HG02642 (cell line): Measurements from ENCODE around the gene PDCD2L.
"Not testable (repeated sequence)": the region's sequence is repeated elsewhere in the genome, so short reads cannot be mapped to it uniquely, and the experiment has no call there.

Experiments
- ATAC-seq: cut with Tn5 transposase; IDR thresholded peaks from one replicate; pipeline ENCODE4 v1.9.1; 2021; ENCODE audit warnings: mild to moderate bottlenecking; ENCODE audit not compliant: unreplicated experiment, poor library complexity

The PDCD2L gene

DNA sequence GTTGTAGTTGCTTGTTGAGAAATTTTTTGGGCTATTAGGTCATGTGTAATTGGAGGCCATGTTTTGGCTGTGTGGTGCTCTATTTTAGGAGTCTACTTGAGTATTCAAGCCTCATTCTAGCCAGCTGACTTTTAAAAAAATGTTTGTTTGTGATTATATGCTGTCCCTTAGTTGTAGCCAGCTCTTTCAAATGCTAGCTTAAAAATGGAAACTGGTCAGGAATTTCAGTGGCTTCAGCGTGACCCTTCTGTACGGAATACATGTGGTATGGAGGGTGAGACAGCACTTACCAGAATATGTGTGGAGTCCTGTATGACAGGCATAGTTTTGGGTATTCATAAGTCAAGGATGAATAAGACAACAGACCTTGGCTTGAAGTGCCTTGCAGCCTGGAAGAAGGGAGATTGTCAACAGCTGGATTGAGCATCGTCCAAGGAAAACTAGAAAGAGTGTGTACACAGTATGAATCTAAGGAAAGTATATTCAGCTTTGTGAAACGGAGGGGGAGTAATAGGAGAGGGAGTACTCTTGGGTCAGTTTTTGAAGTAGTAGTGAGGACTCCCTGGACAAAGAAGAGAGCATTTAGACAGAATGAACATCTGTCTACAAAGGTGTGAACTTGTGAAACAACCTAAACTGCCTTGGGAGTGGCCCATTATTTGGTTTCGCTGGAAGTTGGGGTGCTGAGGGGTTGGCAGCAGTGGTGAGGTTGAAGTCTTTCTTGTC is 57.3 kb downstream of the PDCD2L start:
- ATAC-seq, result no peak

DNA sequence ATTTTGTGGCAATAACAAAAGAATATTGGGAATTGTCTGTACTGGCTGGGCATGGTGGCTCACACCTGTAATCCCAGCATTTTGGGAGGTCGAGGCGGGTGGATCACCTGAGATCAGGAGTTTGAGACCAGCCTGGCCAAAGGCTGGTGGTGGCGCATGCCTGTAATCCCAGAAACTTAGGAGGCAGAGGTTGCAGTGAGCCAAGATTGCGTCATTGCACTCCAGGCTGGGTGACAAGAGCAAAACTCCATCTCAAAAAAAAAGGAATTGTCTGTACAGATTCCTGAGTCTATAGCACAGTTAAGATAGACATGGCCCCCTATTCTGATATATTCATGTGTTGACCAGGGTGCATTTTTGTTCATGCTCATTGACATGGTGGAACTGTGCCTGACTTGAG is 60.6 kb downstream of the PDCD2L start:
- not testable (repeated sequence) for ATAC-seq

DNA sequence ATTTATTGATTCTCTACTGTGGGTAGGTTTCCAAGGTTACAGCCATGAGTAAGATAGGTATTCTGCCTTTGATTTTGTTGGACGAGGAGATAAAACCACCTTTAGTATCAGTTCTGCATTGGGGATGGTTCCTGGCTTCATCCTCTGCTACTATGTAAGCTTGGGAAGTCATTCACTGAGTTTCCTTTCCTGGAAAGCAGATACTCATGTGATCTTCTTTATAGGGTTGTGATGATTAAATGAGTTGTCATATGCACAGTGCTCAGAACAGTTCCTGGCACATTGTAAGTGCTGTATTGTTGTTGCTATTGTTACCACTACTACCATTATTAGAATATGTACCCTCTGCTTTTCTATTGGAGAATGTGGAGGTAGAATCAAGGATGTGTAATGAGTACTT is 64.2 kb downstream of the PDCD2L start:
- ATAC-seq, result no peak

DNA sequence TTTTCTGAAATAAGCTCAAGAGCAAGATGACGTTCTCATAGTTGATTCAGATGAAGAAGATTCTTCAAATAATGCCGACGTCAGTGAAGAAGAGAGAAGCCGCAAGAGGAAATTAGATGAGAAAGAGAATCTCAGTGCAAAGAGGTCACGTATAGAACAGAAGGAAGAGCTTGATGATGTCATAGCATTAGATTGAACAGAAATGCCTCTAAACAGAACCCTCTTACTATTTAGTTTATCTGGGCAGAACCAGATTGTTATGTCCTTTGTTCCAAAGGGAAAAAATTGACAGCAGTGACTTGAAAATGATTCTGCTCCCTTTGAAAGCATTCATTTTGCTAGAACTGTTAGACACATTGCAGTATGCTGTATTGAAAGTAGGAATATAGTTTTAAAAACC is 64.8 kb downstream of the PDCD2L start:
- ATAC-seq, result not testable (repeated sequence)

DNA sequence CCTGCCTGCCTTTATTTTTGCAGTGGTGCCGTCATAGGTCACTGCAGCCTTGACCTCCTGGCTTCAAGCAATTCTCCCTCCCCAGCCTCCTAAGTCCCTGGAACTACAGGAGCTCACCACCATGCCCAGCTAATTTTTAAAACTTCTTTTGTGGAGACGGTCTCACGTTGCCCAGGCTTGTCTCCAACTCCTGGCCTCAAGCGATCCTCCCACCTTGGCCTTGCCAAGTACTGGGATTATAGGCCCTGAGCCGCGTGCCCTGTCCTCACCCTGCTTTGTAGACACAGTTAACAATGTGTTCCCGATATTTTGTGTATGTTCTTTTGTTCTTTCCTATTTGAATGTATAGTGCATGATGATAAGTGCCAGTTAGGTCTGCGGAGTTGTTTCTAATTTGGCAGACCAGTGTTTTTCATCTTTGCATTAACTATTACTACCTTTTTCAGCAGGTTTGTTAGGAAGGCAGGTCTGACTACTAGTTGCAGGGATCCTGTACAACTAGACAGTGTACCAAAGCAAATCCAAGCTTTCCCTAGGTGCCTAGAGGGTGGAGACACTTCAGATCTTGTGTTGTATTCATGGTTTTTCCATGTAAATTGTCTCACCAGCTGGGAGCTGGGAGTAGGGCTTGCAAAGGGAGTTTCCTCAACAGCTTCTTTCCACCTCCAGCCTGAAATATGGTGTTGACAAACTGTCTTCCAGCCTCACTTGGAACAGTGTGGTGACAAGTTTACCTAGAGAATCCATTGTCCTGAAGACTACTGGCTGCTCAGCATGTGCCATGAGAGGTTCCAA is 67.9 kb downstream of the PDCD2L start:
- no peak for ATAC-seq

DNA sequence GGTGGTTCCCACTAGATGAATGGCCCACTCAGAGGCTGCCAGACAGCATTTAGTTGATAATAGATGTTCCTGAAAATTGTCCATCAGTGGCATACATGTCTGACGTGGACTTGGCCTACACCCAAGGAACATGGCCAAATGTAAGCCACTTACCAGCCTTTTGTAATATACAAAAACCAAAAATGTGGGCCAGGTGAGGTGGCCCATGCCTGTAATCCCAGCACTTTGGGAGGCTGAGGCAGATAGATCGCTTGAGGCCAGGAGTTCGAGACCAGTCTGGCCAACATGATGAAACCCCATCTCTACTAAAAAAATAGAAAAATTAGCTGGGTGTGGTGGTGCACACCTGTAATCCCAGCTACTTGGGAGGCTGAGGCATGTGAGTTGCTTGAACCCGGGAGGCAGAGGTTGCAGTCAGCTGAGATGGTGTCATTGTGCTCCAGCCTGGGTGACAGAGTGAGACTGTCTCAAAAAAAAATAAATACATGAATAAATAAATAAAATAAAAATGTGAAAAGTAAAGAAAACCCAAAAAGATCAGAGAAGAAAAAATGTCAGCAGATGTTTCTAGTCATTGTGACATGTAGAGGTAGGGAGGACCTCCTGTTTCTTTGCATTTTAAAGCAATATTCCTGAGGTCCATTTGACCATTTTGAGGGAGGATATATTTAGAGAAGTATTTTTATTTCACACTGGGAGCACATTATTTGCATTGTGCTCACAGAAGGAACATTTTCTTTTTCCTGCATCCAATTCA is 70.2 kb downstream of the PDCD2L start:
- no peak for ATAC-seq

DNA sequence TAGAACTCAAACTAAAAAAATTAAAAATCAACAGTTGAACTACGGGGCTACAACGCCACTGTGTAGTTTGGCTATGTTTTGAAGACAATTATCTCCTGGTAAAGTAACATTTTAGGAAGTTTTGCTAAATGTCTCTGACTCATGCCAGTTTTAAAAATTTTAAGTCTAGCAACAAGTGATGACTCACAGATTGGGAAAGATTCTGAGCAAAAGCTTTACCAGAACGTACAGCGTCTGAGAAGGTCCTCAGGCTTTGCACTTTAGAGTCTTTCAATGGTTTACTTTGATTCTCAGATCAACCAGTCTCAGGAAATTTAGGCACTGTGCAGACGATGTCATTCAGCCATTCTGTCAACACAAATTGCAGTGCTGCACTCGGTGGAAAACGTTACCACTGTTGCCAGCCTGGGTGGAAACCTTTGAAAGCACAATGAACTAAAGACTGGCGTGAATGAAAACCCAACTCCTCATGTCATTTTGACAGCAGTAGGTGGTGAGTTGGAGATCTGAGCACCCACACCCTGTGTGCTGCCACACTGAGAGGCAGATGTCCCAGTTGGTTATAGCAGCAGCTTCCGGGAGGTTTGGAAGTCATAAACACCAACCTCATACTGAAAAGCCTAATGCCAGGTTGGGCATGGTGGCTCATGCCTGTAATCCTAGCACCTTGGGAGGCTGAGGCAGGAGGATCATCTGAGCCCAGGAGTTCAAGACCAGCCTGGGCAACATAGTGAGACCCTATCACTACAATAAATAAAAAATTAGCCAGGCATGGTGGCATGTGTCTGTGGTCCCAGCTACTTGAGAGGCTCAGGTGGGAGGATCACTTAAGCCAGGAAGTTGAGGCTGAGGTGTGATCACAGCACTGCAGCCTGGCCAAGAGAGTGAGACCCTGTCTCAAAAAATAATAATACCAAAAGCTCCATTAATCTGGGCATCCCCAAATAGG is 71.1 kb downstream of the PDCD2L start:
- ATAC-seq, result no peak
